ENCODE measurements around the gene SPECC1.

DNA sequence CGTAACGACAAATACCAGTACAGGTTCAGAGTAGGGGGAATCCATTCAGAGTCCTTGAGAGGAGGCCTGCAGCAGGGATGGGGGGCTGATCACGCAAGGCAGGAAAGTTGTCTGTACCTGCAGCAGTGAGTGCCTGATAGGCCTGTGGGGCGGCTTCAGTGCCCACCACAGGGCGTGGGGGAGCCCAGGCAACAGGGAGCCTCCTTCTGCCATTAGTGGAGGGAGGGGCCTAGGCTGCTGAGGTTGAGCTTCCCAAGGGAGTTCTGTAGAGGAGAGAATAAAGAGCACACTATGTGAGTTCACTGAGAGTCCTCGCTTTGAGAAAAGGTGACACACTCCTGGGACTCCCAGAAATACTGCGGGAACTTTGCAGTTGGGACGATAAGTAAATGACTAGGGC lies 134.6 kb downstream of the SPECC1 start:
- TF ChIP-seq, protein P1, sequence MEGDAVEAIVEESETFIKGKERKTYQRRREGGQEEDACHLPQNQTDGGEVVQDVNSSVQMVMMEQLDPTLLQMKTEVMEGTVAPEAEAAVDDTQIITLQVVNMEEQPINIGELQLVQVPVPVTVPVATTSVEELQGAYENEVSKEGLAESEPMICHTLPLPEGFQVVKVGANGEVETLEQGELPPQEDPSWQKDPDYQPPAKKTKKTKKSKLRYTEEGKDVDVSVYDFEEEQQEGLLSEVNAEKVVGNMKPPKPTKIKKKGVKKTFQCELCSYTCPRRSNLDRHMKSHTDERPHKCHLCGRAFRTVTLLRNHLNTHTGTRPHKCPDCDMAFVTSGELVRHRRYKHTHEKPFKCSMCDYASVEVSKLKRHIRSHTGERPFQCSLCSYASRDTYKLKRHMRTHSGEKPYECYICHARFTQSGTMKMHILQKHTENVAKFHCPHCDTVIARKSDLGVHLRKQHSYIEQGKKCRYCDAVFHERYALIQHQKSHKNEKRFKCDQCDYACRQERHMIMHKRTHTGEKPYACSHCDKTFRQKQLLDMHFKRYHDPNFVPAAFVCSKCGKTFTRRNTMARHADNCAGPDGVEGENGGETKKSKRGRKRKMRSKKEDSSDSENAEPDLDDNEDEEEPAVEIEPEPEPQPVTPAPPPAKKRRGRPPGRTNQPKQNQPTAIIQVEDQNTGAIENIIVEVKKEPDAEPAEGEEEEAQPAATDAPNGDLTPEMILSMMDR (IDR thresholded peaks at IDR 0.05), result no peak
- no peak for TF ChIP-seq POLR2A (IDR thresholded peaks at IDR 0.05)
